ENCODE data around the gene PLA2G4E. TPM values are rescaled to one million over a fixed set of nuclear protein-coding genes. Genes with fewer than 3 reads are reported as not detected.

Gene PLA2G4E
- total RNA-seq, 1 donor from 2014 or later: not detected

DNA sequence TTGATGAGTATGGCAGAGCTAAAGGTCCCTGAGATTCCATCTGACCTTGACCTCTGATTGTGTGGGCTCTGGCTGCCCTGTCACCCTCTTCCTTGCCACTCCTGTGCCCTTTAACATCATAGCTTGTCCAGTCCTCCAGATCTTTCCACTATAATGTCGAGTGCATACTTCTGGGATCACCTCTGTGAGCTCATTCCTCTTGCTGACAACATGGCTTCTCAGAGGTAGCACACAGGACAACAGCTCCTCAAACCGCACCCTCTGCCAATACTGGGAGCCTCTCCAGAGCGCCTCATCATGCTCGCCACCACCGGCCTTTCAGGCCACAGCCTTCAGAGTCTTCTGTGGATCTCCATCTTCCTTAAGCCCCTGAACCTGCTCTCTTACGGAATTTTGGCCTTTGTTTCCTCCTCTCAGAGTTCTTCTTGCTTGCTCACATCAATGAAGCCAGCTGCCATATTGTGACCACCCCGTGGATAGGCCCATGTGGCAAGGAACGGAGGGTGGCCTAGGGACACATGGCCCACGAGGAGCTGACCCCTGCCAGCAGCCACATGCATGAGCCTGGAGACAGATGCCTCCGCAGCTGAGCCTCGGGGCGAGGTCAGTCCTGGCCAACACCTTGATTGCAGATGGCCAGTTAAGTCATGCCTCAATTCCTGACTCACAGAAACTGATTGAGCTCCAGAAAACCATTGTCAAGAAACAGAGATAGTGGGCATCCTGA is 42.4 kb upstream of the PLA2G4E start:
- Mint-ChIP-seq H3K4me3 (no peak overlapping the region), H3K4me1 (peaks cover 5% of the 10 kb centered on the region), H3K27ac (no peak overlapping the region), H3K36me3 (ENCODE audit: low read depth) (no peaks in the 10 kb centered on the region), H3K27me3 (peaks cover 26% of the 10 kb centered on the region), H3K9me3 (peaks cover 4% of the 10 kb centered on the region)
- ATAC-seq (ENCODE audit: low read depth): no peak
- ChIA-PET POLR2A (no interaction called here), CTCF (interaction anchor here (0.7 to 1.4 kb wide), 3 partner anchors 73 to 159 kb away, joined by 3 to 5 read pairs (median 3); no protein-coding TSS in a partner anchor)
- intact Hi-C loops (cut with micrococcal nuclease): no loop called here
- TF ChIP-seq, protein P1, sequence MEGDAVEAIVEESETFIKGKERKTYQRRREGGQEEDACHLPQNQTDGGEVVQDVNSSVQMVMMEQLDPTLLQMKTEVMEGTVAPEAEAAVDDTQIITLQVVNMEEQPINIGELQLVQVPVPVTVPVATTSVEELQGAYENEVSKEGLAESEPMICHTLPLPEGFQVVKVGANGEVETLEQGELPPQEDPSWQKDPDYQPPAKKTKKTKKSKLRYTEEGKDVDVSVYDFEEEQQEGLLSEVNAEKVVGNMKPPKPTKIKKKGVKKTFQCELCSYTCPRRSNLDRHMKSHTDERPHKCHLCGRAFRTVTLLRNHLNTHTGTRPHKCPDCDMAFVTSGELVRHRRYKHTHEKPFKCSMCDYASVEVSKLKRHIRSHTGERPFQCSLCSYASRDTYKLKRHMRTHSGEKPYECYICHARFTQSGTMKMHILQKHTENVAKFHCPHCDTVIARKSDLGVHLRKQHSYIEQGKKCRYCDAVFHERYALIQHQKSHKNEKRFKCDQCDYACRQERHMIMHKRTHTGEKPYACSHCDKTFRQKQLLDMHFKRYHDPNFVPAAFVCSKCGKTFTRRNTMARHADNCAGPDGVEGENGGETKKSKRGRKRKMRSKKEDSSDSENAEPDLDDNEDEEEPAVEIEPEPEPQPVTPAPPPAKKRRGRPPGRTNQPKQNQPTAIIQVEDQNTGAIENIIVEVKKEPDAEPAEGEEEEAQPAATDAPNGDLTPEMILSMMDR (IDR thresholded peaks at IDR 0.05): no peak
- DNase-seq: no peak

DNA sequence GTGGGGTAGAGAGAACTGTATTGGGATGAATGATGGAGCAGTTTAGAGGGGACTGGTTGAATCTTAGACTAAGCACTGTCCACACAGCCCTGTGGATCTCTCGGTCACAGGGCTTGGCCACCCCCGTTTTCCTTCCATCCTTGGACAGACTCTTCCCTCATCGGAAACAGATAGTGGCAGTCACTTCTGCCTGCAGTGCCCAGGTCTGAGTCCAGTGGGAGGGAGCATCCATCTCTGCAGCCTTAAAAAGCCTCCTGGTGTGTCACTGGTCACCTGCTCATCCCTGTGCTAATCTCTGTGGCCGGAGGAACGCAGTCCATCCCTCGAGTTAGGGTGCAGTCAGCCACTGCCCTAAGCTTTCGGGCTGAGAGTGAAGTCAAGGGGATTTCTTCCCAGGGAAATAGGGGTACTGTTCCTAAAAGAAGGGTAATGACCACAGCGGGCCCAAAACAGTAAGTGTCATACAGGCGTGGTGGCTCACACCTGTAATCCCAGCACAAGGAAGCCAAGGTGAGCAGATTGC is 41.5 kb upstream of the PLA2G4E start:
- CTCF ChIA-PET: interaction anchor here (0.7 to 3.8 kb wide), 3 partner anchors 17 to 72 kb away, joined by 3 to 46 read pairs (median 5); no protein-coding TSS in a partner anchor
- no peak for DNase-seq
- intact Hi-C loops (cut with micrococcal nuclease): no loop called here
- Mint-ChIP-seq H3K36me3 (ENCODE audit: low read depth) (no peaks in the 10 kb centered on the region), H3K9me3 (no peaks in the 10 kb centered on the region), H3K4me1 (peaks cover 5% of the 10 kb centered on the region), H3K4me3 (no peak overlapping the region), H3K27me3 (peaks cover 29% of the 10 kb centered on the region), H3K27ac (no peak overlapping the region)
- TF ChIP-seq, protein P1 (IDR thresholded peaks at IDR 0.05): no peak
- ATAC-seq (ENCODE audit: low read depth): no peak
- POLR2A ChIA-PET: interaction anchor here (0.6 kb wide), 2 partner anchors 290 to 1168 kb away, joined by 4 read pairs; partner anchors contain the start of gene VPS18

DNA sequence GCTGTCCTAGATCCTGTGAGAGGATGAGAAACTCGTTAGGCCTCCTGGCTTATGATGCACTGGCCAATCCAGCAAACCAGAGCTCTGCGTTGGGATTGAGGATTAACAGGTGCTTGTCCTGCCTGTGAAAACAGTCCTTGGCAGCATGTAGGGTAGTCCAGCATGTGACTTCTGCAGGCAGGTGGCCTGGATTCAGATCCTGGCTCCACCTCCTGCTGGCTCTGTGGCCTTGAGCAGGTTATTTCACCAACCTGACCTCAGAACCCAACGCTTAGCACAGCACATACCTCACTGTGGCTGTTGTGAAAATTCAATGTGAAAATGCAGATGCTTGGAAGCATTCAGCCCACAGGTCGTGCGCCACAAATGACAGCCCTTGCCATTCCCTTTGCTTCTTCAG is 40.0 kb upstream of the PLA2G4E start:
- H3K4me3 Mint-ChIP-seq: no peak overlapping the region
- ChIA-PET CTCF (interaction anchor here (0.9 to 3.8 kb wide), 6 partner anchors 9 to 76 kb away, joined by 3 to 46 read pairs (median 4); no protein-coding TSS in a partner anchor), POLR2A (no interaction called here)
- no peaks in the 10 kb centered on the region for H3K36me3 Mint-ChIP-seq (ENCODE audit: low read depth)
- no peaks in the 10 kb centered on the region for H3K9me3 Mint-ChIP-seq
- DNase-seq (no peak), ATAC-seq (ENCODE audit: low read depth) (no peak)
- H3K4me1 Mint-ChIP-seq: peaks cover 13% of the 10 kb centered on the region
- no peak overlapping the region for H3K27ac Mint-ChIP-seq
- intact Hi-C loops (cut with micrococcal nuclease): no loop called here
- peaks cover 36% of the 10 kb centered on the region for H3K27me3 Mint-ChIP-seq
- TF ChIP-seq, protein P1 (IDR thresholded peaks at IDR 0.05): no peak

DNA sequence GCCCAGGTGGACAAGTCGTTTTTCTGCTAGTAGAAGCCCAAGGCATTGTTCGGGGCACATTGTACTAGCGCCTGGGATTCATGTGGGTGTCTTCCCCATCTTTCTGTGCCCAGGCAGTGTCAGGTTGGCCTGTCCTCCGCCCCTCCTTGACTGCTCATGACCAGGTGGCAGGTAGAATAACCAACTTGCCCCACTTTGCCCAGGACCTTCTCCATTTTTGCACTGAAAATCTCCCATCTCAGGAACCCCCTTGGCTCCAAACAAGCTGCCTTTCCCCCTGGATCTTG is 39.6 kb upstream of the PLA2G4E start:
- Mint-ChIP-seq H3K27ac (no peak overlapping the region), H3K27me3 (peaks cover 37% of the 10 kb centered on the region), H3K4me1 (peaks cover 13% of the 10 kb centered on the region), H3K4me3 (no peak overlapping the region), H3K36me3 (ENCODE audit: low read depth) (no peaks in the 10 kb centered on the region), H3K9me3 (no peaks in the 10 kb centered on the region)
- ATAC-seq (ENCODE audit: low read depth) (no peak), DNase-seq (no peak)
- intact Hi-C loops (cut with micrococcal nuclease): no loop called here
- ChIA-PET POLR2A (no interaction called here), CTCF (interaction anchor here (0.9 to 3.8 kb wide), 5 partner anchors 31 to 75 kb away, joined by 3 to 46 read pairs (median 4); no protein-coding TSS in a partner anchor)
- TF ChIP-seq, protein P1 (IDR thresholded peaks at IDR 0.05): no peak
